Raji (cell line): ENCODE measurements around the gene CDC42EP4.

Experiments used
- POLR2A ChIP-seq: IDR thresholded peaks from 2 replicates; pipeline ENCODE4 v1.6.1; 2011; ENCODE audit warnings: low read depth, low read length, control low read depth; ENCODE audit not compliant: insufficient read depth

CDC42EP4 gene

DNA sequence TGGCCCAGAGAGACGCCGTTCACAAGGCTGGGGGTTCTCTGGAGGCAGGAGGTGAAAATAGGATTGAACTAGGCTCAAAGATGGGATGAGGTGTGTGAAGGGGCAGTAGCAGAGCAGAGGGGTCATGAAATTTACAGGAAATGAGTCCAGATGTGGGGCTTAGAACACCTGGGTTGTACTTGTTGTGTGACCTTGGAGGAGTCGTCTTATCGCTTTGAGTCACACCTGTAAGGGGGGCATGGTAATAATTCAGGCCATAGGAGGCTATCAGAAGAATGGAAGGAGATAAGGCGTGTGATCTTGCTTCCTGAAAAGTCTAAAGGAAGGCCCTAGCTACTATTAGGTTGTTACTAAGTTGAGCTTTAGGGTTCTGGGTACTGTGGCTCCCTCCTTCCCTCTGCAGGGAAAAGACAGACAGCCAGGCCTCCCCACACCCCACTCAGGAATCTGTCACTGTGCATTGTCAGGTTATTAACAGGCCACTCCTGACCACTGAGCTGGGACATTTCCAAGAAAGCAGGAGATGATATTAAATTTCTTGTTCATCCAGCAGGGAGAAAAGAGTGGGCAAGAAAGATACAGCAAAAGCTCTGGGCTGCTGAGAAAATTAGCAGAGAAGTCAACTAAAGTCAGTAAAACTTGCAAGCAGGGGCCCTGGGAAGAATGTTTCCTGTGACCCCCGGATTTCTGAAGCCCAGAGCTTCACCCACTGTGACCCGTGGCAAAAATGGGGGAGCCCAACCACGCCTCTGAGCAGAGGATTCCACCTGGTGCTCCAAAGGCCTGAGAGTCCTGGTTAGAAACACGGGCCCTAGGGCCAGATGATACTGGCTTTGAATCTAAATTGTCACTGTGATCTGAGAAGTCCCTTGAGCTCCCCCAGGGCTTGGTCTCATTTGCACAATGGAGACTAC is 6.0 kb upstream of the CDC42EP4 start:
- TF ChIP-seq POLR2A: no peak

DNA sequence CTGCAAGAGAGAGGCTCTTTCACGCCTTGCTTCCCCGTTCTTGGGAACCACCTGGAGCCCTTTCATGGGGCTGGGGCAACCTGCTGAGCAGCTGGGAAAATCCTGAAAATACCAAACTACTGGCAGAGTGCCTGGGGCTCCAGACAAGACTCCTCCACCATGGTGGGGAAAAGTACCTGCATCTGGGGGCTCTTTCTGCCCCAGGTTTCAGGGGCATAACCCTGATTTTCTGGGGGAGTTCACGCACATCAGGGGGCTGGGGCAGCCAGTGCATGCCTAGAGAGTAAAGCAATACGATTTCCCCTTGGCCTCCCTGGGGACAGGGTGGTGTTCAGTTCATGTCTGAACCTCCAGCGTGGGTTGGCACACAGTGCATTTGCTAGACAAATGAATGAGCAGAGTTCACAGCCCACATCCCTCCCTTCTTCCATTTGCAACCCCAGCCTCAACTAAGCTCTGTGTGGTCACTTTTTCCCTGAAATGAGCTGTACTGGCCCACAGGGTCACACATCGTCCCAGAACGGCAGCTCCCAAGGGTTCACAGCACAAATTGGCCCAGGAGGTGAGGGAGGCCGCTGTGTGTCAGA is 5.2 kb upstream of the CDC42EP4 start:
- TF ChIP-seq POLR2A: no peak

DNA sequence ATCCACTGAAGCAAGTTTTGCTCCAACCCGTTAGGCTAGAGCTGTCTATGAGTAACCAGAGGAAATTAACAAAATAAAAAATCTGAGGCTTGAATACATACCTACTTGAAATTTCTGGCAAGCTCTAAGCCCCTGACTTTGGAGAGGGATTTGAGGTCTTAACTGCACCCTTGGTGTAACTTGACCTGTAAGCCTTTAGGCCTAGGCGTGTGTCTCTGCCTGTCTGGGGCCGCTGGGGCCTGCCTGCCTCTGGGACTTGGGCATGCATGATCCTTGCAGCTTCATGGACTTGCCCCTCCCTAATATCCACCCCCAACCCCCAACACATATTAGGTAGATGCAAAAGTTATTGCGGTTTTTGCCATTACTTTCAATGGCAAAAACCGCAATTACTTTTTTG is 3.7 kb upstream of the CDC42EP4 start:
- TF ChIP-seq POLR2A: no peak

DNA sequence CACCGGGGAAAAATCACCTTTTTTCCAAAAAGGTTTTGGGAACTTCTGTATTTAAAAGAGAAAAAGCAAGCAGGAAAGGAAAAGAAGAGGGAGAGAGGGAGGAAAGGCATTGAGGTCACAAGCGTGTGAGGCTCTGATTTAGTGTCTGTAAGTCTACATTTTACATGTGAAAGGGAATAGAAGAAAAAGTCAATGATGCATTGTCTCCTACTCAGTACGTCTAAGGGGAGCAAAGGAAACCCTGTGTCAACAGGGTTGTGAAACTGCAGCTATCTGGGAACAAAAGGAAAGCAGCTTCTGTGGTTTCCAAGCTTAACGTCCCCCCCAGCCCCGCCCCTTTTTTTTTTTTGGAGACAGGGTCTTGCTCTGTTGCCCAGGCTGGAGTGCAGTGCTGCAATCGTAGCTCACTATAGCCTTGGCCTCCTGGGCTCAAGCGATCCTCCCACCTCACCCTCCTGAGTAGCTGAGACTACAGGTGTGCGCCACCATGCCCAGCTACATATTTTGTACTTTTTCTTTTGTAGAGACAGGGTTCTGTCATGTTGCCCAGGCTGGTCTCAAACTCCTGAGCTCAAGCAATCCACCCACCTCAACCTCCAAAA is 1.8 kb upstream of the CDC42EP4 start:
- no peak for TF ChIP-seq POLR2A

DNA sequence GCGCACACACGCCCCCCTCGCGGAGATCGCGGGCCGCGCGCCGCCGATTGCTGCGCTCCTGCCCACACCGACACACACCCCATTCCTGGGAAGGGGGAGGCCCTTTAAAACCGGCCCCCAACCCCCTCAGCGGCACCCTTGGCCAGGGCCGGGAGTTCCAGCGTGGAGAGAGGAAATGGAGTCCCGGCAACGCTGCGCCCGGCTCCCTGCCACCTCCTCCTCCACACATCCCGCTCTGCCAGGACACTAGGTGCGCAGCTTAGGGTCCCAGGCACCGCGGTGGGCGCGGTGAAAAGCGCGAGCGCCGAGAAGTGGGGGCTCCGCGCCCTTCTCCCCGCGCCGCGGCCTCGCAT is 397 bp downstream of the CDC42EP4 start:
- no peak for TF ChIP-seq POLR2A

DNA sequence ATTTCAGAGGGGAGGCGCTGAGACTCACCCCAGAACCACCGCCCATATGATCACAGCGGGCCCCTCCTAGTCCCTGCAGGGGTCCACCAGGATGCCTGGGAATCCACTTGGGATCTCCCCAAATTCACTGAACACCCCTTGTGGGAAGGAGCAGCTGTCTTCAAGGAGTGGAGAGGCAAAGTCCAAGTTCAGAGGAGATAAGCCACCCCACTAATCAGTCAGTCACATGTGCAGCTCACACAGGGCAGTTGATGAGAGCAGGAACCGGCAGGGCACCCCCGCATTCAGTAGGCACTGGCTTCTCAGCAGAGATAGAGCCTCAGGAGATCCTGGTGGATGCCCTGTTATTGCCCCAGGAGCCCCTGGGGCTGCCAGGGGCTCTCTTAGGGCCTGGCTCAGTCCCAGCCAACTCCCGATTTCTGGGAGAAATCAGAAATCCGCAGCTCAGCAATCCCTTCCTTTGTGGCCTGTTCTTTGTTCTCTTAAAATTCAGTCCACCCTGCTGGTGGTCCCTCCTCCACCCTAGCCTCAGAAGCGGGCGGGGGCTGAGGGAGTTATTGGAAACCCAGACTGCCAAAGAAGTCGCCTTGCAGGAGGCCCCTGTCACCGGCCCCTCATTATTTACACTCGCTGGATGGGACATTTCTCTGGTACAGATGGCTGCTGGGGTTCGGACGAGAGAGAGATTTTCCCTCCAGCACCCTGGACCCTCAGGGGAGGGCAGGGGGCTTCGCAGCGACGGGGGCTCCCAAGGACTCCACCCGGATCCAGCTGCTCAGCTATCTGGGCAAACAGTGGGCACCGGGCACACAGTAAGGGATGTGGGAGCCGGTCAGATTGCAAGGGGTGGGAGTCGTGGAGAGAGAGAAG is 1.8 kb downstream of the CDC42EP4 start:
- no peak for TF ChIP-seq POLR2A

DNA sequence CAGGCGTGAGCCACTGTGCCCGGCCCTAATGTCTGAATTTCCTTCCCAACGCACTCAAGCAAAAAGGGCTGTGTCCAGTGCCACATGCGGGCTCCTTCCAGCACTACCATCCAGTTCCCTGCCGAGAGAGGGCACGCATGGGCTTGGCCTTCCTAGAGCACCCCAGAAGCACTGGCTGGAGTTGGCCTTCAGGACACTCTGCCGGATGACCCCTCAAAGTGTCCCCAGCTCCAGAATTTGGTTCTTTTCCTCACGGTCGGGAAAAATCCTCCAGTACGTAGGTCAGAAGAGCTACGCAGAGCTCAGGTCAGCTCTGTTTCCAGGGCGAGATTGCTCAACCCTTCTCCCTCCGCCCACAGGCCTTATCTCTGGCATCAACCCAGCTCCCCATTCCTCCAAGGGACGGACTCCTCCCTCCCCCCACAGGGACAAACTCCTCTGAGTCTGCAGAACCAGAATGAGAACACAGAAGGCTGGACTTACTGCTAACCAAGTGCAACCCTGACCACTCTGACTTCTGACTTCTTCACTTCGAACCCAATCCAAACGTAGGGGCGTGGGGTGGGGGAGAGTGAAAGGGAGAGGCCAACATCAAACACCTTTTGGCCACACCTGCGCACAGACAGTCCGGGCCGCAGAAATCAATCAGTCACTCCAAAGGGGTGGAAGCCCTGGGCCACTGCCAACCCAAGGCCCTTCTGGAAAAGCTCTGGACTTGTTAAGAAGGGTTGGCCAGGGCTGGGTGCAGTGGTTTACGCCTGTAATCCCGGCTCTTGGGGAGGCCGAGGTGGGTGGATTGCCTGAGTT is 3.6 kb downstream of the CDC42EP4 start:
- no peak for TF ChIP-seq POLR2A

DNA sequence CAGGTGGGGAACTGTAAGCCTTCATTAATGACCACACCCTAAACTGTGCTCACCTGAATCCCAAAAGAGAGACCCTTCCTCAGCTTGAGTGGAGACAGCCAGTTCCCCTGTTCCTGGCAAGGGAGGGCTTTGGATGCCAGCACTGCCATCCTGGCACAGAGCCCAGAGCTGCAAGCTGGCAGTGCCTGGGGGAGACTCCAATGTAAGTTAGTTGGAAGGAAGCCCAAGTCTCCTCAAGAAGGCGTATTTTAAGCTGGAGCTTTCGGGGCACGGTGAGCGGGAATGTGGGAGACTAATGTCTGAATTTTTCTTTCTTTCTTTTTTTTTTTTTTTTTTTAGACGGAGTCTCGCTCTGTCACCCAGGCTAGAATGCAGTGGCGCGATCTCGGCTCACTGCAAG is 4.7 kb downstream of the CDC42EP4 start:
- no peak for TF ChIP-seq POLR2A

DNA sequence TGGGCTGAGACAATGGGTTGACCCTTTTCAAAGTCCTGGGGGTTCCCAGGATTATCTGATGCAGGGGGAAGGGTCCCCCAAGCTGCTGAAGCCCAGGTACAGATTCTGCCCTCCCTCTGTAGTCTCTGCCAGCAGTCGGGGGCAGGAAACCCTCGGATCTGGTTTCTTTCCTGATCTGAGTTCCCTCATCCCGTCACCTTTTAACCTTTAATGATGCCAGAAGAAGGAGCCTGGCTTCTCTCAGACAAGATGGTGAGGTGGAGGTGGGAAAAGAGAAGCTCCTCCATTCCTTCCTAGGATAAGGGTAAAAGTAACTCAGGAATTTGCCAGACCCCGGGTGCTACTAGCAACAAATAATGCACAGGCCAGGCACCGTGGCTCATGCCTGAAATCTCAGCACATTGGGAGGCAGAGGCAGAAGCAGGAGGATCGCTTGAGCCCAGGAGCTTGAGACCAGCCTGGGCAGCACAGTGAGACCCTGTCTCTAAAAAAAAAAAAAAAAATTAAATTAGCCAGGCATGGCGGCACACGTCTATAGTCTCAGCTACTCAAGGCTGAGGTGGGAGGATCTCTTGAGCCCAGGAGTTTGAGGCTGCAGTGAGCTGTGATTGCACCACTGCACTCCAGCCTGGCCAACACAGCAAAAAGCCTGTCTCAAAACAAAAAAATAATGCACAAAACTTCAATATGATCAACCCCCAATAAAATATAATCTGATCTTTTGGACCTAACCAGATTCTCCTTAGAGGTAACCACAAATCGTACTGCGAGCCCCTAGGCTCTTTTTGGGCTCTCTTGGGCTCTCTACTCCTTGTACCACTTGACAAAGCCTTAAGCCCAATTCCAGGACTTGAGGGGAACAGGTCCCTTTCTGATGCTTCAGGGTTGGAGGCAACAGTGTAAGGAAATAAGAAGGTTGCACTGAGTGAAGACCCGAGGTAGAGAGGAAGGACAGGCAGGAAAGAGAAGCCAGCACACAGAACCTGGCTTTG is 5.7 kb downstream of the CDC42EP4 start:
- TF ChIP-seq POLR2A: no peak

DNA sequence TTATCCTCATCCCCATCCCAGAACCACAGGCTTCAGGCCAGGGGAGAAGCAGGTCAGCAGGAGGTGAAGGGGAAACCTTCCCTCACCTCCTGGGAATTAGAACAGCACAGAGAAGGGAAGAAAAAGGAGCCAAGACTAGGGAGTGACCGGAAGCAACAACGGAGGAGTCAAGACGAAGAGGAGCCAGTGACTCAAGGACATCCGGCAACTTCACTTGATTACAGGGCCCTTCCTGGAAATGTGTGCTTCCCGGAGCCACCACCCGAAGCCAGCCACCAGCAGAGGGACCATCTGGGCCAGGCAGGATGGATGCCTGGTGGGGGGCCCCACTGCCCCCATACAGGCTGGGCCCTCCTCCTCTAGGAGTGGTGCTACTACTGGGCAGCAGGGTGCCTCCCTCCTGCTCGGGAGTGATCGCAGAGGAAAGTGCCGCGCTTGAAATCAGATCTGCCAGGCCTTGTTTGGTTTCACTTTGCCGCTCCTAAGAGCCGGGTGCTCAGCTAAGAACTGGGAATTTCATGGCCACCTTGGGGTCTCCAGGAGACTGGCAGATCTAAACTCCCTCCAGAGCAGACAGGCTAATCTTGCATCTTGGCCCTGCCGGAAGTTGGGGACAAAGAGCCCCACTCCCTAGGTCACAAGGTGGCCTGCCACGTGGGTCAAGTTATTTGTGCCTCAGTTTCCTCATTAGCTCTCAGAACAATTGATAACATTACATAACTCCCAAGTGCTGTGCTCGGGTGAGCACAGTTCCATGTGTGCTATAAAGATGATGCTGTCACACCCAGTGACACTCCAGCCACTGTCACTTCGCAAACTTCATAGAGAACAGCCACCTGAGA is 6.6 kb downstream of the CDC42EP4 start:
- TF ChIP-seq POLR2A: no peak

DNA sequence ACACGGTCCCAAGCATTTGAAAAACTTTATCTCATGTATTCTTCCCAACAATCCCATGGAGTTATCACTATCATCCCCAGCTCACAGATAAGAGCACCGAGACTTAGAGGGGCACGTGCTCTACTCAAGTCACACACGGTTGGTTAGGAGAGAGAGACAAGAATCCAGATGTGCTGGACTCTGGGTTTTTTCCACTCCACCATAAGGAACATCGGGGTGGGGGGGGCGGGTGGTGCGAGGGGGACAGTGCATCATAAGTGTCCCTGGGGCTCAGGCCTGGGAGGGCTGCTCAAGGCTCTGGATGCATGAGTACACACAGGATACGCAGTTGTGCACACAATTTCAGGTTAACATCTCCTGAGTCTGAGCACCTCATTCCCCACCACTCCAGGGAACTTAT is 7.4 kb downstream of the CDC42EP4 start:
- no peak for TF ChIP-seq POLR2A

DNA sequence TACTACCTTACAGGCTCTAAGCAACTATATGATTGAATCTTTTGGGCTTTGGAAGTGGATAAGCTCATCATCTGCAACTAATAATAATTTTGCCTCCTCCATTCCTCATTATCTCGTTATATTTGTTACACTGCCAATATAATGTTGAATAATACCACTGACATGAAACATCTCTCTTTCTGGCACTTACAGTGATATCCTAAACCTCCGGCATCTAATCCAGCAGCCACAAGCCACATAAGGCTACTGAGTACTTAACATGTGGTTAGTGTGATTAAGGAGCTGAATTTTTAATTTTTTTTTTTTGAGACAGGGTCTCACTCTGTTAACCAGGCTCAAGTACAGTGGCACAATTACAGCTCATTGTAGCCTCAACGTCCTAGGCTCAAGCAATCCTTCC is 9.6 kb downstream of the CDC42EP4 start:
- TF ChIP-seq POLR2A: no peak
